M059J (cell line): ENCODE measurements around the gene IGFALS. TPM values are rescaled to one million over a fixed set of nuclear protein-coding genes. Genes with fewer than 3 reads are reported as not detected.

ENCODE experiments used
- DNase-seq: peaks from one replicate; pipeline ENCODE4 v3.0.0-alpha.2; 2012; ENCODE audit warnings: low read depth
- total RNA-seq: library from RNA; depleted of rRNA; stranded (reverse); fragments of >200 nt; shearing (Covaris generic); gene quantifications from 2 replicates; pipeline ENCODE4 v1.2.3, GENCODE V29; 2014; rRNA removed

The IGFALS gene
- total RNA-seq, 1 experiment from 2014 or later, result 0.07 TPM

DNA sequence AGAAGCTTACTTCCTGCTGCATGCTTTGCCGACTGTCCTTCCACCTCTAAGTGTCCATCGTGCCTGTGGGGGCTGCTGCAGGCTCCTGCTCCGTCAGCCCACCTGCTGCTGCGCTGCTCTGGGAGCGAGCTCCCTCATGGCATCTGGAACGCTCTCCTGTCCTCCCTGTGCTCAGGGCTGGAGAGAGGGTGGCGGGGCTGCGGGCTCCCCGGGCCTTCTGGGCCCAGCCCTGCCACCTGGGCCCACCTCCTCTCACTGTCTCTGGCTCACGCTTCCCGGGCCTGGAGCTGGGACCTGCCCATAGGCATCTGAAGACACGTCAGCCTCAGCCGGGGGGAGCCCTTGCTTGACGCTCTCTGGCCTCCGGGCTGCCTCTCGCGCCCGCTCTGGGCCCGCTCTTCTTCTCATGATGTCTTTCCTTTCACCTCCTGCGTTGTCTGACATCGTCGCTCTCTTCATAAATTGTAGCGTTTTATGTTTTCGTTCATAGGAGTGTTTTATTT, 49.1 kb downstream of the IGFALS start:
- no peak for DNase-seq

DNA sequence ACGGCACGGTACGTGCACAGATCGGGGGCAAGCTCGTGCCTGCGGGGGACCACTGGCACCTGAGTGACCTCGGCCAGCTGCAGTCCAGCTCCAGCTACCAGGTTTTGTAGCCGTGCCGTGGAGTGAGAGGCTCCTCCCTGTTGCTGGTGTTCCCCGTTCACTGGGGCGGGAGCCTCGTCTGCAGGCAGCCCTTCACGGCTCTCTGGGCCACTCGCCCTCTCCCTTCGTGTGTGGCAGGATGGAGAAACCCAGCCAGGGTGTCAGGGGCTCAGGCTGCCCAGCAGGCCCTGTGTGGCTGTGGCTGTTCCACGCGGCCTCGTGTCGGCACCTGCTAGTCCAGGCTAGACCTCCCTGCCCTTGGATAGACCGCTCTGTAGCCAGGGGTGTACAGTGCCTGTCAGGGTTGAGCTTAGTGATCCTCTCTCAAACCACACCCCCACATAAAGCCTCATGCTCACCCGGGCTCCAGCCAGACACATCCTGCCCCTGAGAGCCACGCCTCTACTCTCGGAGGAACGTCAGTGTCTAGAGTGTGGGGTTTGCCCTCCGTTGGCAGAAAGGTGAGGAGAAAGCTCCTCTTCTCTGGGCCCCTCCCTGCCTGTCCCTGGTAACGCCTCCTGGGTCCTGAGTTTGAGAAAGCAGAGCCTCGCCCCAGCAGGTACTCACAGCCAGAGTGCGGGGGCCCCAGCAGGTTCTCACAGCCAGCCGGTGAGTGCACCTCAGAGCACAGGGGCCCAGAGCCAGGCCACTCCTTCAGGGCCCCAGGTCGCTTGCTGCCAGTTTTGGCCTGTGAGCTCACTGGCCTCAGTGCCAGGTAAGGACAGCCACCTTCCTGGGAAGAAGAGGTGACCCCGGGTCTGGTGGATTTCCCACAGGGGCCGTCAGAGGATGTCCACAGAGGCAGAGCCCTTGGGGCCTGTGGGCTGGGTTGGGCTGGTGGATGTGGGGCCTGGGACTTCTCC, 49.8 kb downstream of the IGFALS start:
- no peak for DNase-seq

DNA sequence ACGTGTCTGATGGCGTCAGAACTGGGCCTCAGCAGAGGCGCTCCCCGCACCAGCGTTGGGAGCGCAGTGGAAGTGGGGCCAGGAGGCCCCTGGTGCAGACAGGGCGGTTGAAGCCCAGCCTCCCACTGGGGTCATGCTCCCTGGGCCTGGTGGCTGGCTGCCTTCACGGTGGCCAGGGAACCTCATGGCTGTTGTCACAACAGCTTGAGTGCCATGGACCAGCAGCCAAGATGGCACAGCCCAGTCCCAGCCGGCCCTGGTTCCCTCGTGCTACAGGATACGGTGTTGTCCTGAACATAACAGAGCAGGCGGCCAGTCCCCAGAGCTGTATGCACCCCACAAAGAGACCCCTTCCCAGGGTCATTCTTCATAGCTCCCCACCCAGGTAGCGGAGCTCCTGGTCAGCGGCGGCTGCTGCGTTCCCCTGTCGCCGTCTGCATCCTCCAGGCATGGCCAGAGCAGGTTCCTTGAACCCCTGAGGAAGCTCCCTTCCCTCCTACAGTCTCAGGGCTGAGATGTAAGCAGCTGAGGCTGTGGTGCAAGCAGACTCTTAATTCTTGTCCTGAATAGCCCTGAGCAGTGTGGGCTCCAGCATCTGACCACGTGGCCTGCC, 51.8 kb downstream of the IGFALS start:
- DNase-seq, result no peak

DNA sequence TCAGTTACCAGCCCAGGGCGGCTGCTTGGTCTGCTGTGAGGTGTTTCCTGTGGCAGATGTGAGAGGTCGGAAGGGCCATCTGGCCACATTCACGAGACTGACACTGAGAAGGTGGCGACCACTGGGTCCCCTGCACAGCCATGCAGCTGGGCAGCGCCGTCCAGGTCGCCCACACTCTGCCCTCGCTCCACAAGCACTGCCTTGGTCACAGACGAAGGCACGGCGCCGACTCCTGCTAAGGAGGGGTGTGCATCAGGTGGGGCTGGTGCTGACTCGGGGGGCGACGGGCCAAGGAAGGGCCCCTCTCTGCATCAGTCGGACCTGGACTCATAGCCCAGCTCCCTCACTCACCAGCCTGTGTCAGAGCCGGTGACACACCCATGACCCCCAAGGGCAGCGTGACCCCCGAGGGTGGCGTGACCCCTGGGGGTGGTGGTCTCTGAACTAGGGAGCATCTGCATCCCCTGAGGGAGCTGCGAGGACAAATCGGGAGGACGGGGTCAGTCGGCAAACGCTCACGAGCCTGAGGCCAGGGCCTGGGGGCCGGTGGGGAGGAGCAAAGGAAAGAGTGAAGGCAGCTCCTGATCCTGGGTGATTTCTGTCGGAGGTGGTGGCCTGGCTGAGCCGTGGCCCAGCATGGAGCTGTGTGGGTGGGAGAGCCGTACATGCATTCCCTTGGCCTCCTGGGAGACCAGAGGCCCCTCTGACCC, 52.6 kb downstream of the IGFALS start:
- no peak for DNase-seq

Other genes with a start within 250 kb of the IGFALS start
- gene IFT140, start 181.6 kb downstream of the IGFALS start, total RNA-seq, result 11.2 and 11.7 TPM in 2 replicates
- 4.9 and 5.9 TPM in 2 replicates for gene CRAMP1, start 181.3 kb downstream of the IGFALS start, total RNA-seq
- gene JPT2, start 115.4 kb downstream of the IGFALS start, total RNA-seq, result 126 and 168 TPM in 2 replicates
- gene MAPK8IP3, start 87.5 kb downstream of the IGFALS start, total RNA-seq, result 7.1 and 9.4 TPM in 2 replicates
- gene NME3, start 22.2 kb downstream of the IGFALS start, total RNA-seq, result not detected in 2 replicates
- gene EME2, start 20.9 kb downstream of the IGFALS start, total RNA-seq, result 0.76 and 2.2 TPM in 2 replicates
- 115 and 133 TPM in 2 replicates for gene MRPS34, start 20.6 kb downstream of the IGFALS start, total RNA-seq
- 25.9 and 29.8 TPM in 2 replicates for gene SPSB3, start 11.1 kb downstream of the IGFALS start, total RNA-seq
- 53.7 and 86.4 TPM in 2 replicates for gene NUBP2, start 10.7 kb downstream of the IGFALS start, total RNA-seq
- 75.7 and 92.6 TPM in 2 replicates for gene HAGH, start 33.1 kb upstream of the IGFALS start, total RNA-seq
- 53.8 and 64.0 TPM in 2 replicates for gene FAHD1, start 33.5 kb upstream of the IGFALS start, total RNA-seq
- gene MEIOB, start 78.5 kb upstream of the IGFALS start, total RNA-seq, result 1.0 and 1.8 TPM in 2 replicates
- not detected in 2 replicates for gene HS3ST6, start 124.7 kb upstream of the IGFALS start, total RNA-seq
- gene MSRB1, start 149.5 kb upstream of the IGFALS start, total RNA-seq, result 16.2 and 27.8 TPM in 2 replicates
- 0.52 TPM in 1 of 2 replicates, not detected in the other for gene RPL3L, start 161.0 kb upstream of the IGFALS start, total RNA-seq
- 287 and 304 TPM in 2 replicates for gene NDUFB10, start 165.8 kb upstream of the IGFALS start, total RNA-seq
- gene RPS2, start 171.1 kb upstream of the IGFALS start, total RNA-seq, result 1,628 and 1,651 TPM in 2 replicates
- gene RNF151, start 173.2 kb upstream of the IGFALS start, total RNA-seq, result not detected in 2 replicates
- gene TBL3, start 178.3 kb upstream of the IGFALS start, total RNA-seq, result 42.2 and 76.8 TPM in 2 replicates
- not detected in 2 replicates for gene NOXO1, start 187.8 kb upstream of the IGFALS start, total RNA-seq
- gene GFER, start 190.5 kb upstream of the IGFALS start, total RNA-seq, result 11.7 and 21.0 TPM in 2 replicates
- 3.4 and 7.1 TPM in 2 replicates for gene SYNGR3, start 196.3 kb upstream of the IGFALS start, total RNA-seq
- gene ZNF598, start 216.1 kb upstream of the IGFALS start, total RNA-seq, result 21.3 and 23.9 TPM in 2 replicates
- 0.12 TPM in 1 of 2 replicates, not detected in the other for gene NPW, start 226.1 kb upstream of the IGFALS start, total RNA-seq
- 143 and 175 TPM in 2 replicates for gene NHERF2, start 233.2 kb upstream of the IGFALS start, total RNA-seq